ENCODE results near the gene BIRC6. TPM values are rescaled to one million over a fixed set of nuclear protein-coding genes. Genes with fewer than 3 reads are reported as not detected.

BIRC6 gene
- total RNA-seq, 1 experiment from 2014 or later, result 35.1 TPM

- DNase-seq, result no peak
- Histone ChIP-seq H3K27me3 (ENCODE audit: control insufficient read depth, insufficient read depth, low read length) (no peaks in the 10 kb centered on the region), H3K4me3 (ENCODE audit: insufficient read depth, low read depth, low read length) (no peak overlapping the region), H3K36me3 (replicated peaks; ENCODE audit: control insufficient read depth, insufficient read depth, low read length) (no peaks in the 10 kb centered on the region; the same call in 1 of the 2 replicates)
Measured at GRCh38 chr2:32652555-32653209, 295.9 kb downstream of the BIRC6 start.

DNA sequence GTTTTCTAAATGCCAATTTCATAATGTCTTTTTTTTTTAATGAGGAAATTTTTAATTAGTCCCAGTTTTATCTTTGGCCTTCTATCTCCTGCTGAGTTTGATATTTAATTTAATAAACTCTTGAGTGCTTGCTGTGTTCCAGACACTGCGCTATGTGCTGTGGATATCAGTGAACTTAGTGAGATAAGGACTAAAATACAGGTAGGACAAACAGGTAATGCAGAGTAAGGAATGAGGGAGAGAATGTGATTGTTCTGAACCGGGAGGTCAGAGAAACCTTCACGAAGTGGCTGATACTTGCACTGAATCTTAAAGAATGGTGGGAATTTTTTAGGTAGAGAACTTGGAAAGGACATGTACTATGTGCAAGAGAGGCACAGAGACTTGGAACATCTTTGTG is 299.2 kb downstream of the BIRC6 start:
- Histone ChIP-seq H3K27me3 (ENCODE audit: control insufficient read depth, insufficient read depth, low read length) (no peaks in the 10 kb centered on the region), H3K4me3 (ENCODE audit: insufficient read depth, low read depth, low read length) (no peak overlapping the region), H3K36me3 (replicated peaks; ENCODE audit: control insufficient read depth, insufficient read depth, low read length) (no peaks in the 10 kb centered on the region)
- no peak for DNase-seq

DNA sequence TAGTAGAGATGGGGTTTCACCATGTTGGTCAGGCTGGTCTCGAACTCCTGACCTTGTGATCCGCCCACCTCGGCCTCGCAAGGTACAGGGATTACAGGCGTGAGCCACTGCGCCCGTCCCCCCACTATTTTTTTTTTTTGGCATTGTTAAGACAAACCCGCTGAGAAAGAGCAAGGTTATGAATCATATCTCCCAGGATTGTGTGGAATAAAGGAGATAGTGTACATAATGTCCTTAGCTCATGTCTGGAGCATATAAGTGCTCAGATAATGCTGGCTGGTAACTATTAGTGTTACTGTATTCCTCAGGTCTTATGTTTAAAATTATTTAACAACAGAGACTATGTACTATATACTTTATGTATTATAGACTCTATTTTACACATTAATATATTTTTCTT is 307.0 kb downstream of the BIRC6 start:
- Histone ChIP-seq H3K4me3 (ENCODE audit: insufficient read depth, low read depth, low read length) (no peak overlapping the region), H3K27me3 (ENCODE audit: control insufficient read depth, insufficient read depth, low read length) (no peaks in the 10 kb centered on the region), H3K36me3 (replicated peaks; ENCODE audit: control insufficient read depth, insufficient read depth, low read length) (no peaks in the 10 kb centered on the region)
- no peak for DNase-seq

- H3K4me3 ChIP-seq (ENCODE audit: insufficient read depth, low read depth, low read length), result no peak overlapping the region
Measured at GRCh38 chr2:32666704-32667103, 309.9 kb downstream of the BIRC6 start.

GRCh38 chr2:32668254-32668653 is 311.4 kb downstream of the BIRC6 start:
- Histone ChIP-seq H3K4me3 (ENCODE audit: insufficient read depth, low read depth, low read length) (no peak overlapping the region), H3K27me3 (ENCODE audit: control insufficient read depth, insufficient read depth, low read length) (no peaks in the 10 kb centered on the region), H3K36me3 (replicated peaks; ENCODE audit: control insufficient read depth, insufficient read depth, low read length) (no peaks in the 10 kb centered on the region)
- no peak for DNase-seq

More at GRCh38 chr2:32666704-32667103, 309.9 kb downstream of the BIRC6 start:
- no peaks in the 10 kb centered on the region for H3K27me3 ChIP-seq (ENCODE audit: control insufficient read depth, insufficient read depth, low read length)
- H3K36me3 ChIP-seq (replicated peaks; ENCODE audit: control insufficient read depth, insufficient read depth, low read length), result no peaks in the 10 kb centered on the region
- DNase-seq, result no peak

Other genes with a start within 250 kb of the BIRC6 start
- gene SLC30A6, start 191.2 kb upstream of the BIRC6 start, total RNA-seq (2014; rRNA removed; shearing (Covaris generic)), result 26.2 and 28.1 TPM in 2 replicates
- gene NLRC4, start 92.1 kb upstream of the BIRC6 start, total RNA-seq (2014; rRNA removed; shearing (Covaris generic)), result 0.10 TPM in 1 of 2 replicates, not detected in the other
- 7.4 and 18.5 TPM in 2 replicates for gene YIPF4, start 79.1 kb upstream of the BIRC6 start, total RNA-seq (2014; rRNA removed; shearing (Covaris generic))